ENCODE data around the gene TGM3.

Gene TGM3

GRCh38 chr20:2349801-2350200 lies 54.0 kb downstream of the TGM3 start:
- H4K20me1 ChIP-seq (ENCODE audit: insufficient read depth, low read length): no peaks in the 10 kb centered on the region
- TF ChIP-seq EZH2 (IDR thresholded peaks at IDR 0.05; ENCODE audit: borderline replicate concordance, low read length) (no peak), CTCF (IDR thresholded peaks at IDR 0.05; ENCODE audit: low read length) (no peak)
- H3K4me3 ChIP-seq (ENCODE audit: low read depth, low read length, poor library complexity, severe bottlenecking): no peak overlapping the region
- H3K27ac ChIP-seq (ENCODE audit: low read depth, low read length, poor library complexity, severe bottlenecking): no peak overlapping the region
- no peaks in the 10 kb centered on the region for H3F3A ChIP-seq (ENCODE audit: insufficient read depth, low read length)
- no peaks in the 10 kb centered on the region for H3K4me1 ChIP-seq (ENCODE audit: insufficient read depth, low read length, severe bottlenecking)
- H3K4me2 ChIP-seq (ENCODE audit: low read length): no peak overlapping the region
- H3K9me2 ChIP-seq (ENCODE audit: low read depth, low read length): no peaks in the 10 kb centered on the region
- no peaks in the 10 kb centered on the region for H3K79me2 ChIP-seq (ENCODE audit: insufficient read depth, low read length)
- no peak overlapping the region for H3K9ac ChIP-seq (ENCODE audit: low read length)
- H3K36me3 ChIP-seq (ENCODE audit: insufficient read depth, low read length): no peaks in the 10 kb centered on the region
- H3K9me3 ChIP-seq (ENCODE audit: low read length): no peaks in the 10 kb centered on the region
- H3K27me3 ChIP-seq (ENCODE audit: insufficient read depth, low read length): no peaks in the 10 kb centered on the region
- H2AFZ ChIP-seq (ENCODE audit: low read length): no peak overlapping the region

GRCh38 chr20:2350606-2351005 lies 54.8 kb downstream of the TGM3 start:
- Histone ChIP-seq H3K4me1 (ENCODE audit: insufficient read depth, low read length, severe bottlenecking) (no peaks in the 10 kb centered on the region), H3K79me2 (ENCODE audit: insufficient read depth, low read length) (no peaks in the 10 kb centered on the region), H3K9ac (ENCODE audit: low read length) (no peak overlapping the region), H3K4me2 (ENCODE audit: low read length) (no peak overlapping the region), H3K9me3 (ENCODE audit: low read length) (no peaks in the 10 kb centered on the region), H3K4me3 (ENCODE audit: low read depth, low read length, poor library complexity, severe bottlenecking) (no peak overlapping the region), H3K27ac (ENCODE audit: low read depth, low read length, poor library complexity, severe bottlenecking) (no peak overlapping the region), H3F3A (ENCODE audit: insufficient read depth, low read length) (no peaks in the 10 kb centered on the region), H2AFZ (ENCODE audit: low read length) (no peak overlapping the region), H3K9me2 (ENCODE audit: low read depth, low read length) (no peaks in the 10 kb centered on the region), H4K20me1 (ENCODE audit: insufficient read depth, low read length) (no peaks in the 10 kb centered on the region), H3K36me3 (ENCODE audit: insufficient read depth, low read length) (no peaks in the 10 kb centered on the region), H3K27me3 (ENCODE audit: insufficient read depth, low read length) (no peaks in the 10 kb centered on the region)
- TF ChIP-seq CTCF (IDR thresholded peaks at IDR 0.05; ENCODE audit: low read length) (no peak), EZH2 (IDR thresholded peaks at IDR 0.05; ENCODE audit: borderline replicate concordance, low read length) (no peak)

- Histone ChIP-seq H3K27me3 (ENCODE audit: insufficient read depth, low read length) (no peaks in the 10 kb centered on the region), H3K9me3 (ENCODE audit: low read length) (no peaks in the 10 kb centered on the region), H3K4me3 (ENCODE audit: low read depth, low read length, poor library complexity, severe bottlenecking) (no peak overlapping the region), H3K4me1 (ENCODE audit: insufficient read depth, low read length, severe bottlenecking) (no peaks in the 10 kb centered on the region), H2AFZ (ENCODE audit: low read length) (no peak overlapping the region), H3K36me3 (ENCODE audit: insufficient read depth, low read length) (no peaks in the 10 kb centered on the region), H3K4me2 (ENCODE audit: low read length) (no peak overlapping the region), H3K27ac (ENCODE audit: low read depth, low read length, poor library complexity, severe bottlenecking) (no peak overlapping the region), H4K20me1 (ENCODE audit: insufficient read depth, low read length) (no peaks in the 10 kb centered on the region), H3F3A (ENCODE audit: insufficient read depth, low read length) (no peaks in the 10 kb centered on the region), H3K79me2 (ENCODE audit: insufficient read depth, low read length) (no peaks in the 10 kb centered on the region), H3K9ac (ENCODE audit: low read length) (no peak overlapping the region), H3K9me2 (ENCODE audit: low read depth, low read length) (no peaks in the 10 kb centered on the region)
- TF ChIP-seq EZH2 (IDR thresholded peaks at IDR 0.05; ENCODE audit: borderline replicate concordance, low read length) (no peak), CTCF (IDR thresholded peaks at IDR 0.05; ENCODE audit: low read length) (no peak)
Observed at GRCh38 chr20:2353231-2353630, 57.4 kb downstream of the TGM3 start.
